Stimulated activated CD4-positive, alpha-beta T cell treated with anti-CD3 and anti-CD28 coated beads, Interleukin-12 subunit alpha, Interleukin-12 subunit beta, amount 100 ng/mL, for 48 hours (primary cell): ENCODE results near the gene SYNE4.

ENCODE experiments used
- DNase-seq, 3 donors: peaks; one replicate each; pipeline ENCODE4 v3.0.0-alpha.2; 2020; ENCODE audit warnings: low read depth in 2 of 3, low spot score in 1 of 3

Gene SYNE4

DNA sequence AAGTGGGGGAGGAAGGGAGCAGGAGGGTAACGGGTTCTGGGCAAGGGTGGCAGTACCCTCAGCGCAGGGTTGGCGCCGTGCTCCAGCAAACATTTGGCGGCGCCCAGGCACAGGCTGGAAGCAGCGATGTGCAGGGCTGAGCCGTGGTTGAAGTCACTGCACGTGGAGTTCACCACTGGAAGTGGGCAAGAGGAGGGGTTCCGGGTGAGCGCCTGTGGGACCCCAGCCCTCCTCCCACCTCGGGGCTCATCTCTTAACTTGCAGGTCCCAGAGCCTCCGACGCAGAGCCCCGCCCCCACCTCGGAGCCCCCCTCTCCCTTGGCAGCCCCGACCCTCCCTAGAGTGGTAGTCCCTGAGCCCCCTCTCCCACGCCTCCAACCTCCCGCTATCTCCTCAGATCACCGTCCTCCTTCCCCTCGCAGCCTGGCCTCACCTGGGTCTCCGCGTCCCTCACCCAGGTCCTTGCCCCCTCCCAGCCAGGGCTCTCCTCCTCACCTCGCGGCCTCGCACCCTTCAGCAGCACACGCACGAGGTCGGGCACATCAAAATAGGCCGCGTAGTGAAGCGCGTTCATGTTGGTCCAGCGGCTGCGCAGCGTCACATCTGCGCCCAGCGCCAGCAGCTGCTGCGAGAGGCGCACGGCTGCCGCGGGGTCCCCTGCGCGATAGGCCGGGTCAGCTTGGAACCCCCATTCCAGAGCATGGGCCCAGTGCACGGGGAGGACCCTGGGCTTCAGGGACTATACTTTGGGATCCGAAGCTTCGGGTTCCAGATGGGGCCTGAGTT, 17.7 kb upstream of the SYNE4 start:
- no peak for DNase-seq

DNA sequence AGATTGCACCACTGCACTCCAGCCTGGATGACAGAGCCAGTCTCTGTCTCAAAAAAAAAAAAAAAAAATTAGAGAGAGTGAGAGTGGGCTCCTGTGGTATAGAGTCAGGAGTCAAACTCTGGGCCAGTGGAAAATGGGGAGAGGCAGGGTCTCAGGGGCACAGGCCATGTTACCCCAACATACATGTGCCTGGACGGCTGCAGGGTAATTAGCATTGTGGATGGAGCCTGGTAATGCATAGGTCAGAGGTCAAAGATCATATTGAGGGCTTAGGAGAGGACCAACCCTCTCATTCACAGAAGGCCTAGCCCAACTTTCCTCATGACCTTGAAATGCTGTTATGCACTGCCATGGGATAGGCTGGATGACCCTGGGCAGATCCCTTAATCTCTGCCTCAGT, 16.9 kb upstream of the SYNE4 start:
- DNase-seq = no peak

DNA sequence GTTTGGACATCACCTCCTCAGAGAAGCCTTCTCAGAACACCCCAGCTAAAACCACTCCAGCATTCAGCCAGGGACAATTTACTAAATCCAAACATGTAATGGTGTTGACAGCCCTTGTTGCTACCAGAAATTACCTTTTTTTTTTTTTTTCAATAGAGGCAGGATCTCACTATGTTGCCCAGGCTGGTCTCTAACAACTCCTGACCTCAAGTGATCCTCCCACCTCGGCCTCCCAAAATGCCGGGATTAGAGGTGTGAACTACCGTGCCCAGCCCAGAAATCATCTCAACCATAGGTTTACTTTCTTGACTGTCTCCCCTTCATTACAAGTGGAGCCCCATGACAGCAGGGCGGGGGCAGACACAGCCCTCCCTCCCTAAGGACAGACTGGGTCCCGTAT, 14.8 kb upstream of the SYNE4 start:
- no peak for DNase-seq

DNA sequence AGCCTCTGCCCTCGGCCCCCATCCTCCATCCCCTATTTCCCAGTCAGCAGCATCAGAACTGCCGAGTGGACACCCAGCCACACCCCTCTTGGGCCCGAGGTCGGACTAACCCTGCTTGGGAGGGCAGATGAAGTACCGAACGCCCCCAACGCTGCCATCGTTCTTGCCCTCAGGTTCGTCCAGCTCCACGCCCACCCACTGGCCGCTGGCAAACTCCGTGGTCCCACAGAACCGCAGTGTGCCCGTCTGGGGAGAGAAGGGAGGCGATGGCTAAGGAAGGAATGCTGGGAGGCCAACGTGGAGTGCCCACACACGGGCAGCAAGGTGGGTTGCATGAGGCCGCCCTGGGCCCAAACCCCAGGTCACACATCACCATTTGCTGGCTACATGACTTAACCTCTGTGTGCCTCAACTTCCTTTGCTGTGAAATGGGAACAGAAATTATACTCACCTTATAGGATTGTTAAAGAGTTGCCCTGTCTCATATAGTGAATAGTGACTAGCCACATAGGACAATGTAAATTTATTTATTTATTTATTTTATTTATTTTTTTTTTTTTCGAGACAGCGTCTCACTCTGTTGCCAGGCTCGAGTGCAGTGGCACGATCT, 10.6 kb upstream of the SYNE4 start:
- DNase-seq = no peak

DNA sequence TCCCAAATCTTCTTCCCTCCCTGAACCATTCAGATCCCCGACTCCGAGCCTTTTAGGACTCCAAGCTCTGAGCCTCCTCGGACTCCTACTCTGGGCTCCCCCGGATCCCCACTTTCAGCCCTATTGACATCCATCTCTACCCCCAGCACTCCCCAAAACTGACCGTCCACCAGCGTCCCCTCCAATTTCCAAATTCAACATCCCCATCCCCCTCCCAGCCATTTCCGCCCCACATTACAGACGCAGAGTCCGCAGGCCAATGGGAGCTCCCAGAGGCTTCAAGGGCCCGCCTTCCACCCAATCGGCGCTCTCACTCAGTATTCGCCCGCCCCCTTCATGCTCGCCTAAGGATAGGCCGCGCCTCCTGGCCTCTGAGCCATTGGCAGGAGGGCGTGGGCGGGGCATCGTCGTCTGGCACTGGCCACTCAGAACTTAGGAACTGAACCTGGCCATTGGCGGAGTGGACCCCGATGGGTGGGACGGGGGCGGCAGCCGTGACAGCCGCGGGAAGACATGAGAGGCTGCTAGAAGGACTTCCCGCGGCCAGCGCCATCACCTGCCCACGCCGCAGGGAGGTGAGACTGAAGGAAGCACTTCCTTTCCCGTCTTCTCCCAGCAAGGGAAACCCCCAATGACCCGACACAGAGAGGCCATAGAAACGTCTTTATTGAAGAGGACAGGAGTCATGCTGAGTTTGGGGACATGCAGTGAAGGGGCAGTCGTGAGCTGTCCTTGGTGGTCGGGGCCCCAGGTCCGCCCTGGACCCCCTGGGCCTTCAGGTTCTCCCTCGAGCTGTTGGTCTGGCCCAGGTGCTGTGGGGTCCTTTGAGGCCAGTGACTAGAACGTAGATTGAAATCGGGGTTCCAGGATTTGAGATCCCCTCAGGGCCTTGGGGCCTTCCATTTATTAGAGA, 5.7 kb upstream of the SYNE4 start, which contains the start of gene ALKBH6:
ALKBH6 (minus strand) TSS at position 202 of the 913 bp plus-strand sequence. CDS start 816 bp downstream, outside the sequence.
- DNase-seq = peak; percentile 99 to 100 (median 100)

DNA sequence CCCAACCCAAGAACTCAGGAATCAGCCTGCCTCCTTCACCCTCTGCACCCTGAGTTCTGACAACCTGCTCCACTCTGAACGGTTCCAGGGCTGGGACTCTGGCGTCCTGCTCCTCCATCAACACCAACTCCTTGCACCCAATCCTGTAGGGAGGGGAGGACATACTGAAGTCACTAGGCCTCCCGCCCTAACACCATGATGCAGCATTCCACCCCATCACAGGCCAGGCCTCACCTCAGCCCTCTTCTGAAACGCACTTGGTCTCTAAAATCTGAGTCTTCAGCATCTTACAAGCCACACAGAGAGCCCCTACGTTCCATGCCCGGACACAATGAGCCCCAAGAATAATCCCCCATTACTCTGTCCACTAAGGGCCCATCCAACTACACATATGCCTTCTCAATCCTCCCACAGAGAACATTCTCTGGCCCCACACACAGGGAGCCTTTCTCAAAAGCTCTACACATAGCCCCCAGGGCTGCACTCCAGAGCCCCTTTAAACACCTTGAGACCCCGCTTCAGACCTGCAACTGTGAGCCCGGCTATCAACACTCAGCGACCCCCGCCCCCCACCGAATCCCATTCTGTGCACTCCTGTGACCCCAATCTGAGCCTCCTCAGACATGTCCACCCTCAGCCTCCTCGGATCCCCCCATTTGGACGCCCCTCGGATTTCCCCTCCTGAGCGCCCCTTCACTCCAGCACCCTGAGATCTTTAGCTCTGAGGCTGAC, 4.8 kb upstream of the SYNE4 start:
- no peak for DNase-seq

DNA sequence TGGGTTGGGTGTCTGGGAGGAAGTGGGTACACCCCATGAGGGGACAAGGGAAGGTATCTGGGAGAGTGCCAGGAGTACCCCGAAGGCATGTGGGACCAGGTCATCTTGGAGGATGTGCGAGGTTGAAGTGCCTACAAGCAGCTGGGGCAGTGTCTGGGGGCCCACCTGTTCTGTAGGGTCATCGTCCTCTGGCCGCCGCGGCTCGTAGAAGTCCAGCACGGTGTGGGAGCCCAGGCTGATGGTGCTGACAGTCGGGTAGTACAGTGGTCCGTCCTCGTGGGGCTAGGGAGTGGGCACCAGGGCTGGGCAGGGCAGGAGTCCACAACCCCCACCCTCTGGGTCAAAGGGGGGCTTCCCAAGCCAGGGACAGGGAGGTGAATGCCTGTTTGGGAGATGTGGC, 1.8 kb upstream of the SYNE4 start:
- no peak for DNase-seq

DNA sequence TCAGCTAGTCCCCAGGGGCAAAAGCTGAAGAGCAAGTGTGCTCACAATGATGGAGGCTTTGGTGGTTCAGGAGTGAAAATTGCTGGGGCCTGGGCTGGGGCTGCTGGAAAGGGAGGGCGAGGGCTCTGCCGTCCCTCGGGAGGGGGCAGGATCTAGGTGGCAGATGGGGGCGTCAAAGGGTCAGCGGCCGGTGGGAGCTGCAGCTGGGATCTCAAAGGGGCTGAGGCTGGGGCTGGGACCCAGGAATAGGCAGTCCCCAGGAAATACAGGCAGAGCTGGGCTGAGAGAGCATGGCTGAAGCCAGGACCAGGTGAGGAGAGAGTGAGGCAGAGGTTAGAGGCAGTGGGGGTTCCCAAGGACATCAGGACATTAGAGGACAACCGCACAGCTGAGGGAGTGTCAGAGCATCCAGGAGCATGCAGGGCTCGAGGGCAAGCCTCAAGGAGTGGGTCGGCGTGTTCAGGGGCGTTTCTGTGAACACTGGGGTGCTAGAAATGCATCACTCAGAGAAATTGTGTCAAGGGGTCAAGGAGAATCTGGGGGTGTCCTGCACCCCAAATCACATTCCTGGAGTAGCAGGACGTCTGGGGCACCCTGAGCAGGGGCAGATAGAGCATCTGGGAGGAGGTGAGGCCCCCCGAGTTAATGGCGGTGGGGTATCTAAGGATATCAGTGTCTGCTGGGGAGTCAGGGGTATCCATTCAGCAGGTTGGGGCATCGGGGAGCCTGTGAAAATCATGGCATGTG, 1.2 kb upstream of the SYNE4 start:
- DNase-seq = no peak

DNA sequence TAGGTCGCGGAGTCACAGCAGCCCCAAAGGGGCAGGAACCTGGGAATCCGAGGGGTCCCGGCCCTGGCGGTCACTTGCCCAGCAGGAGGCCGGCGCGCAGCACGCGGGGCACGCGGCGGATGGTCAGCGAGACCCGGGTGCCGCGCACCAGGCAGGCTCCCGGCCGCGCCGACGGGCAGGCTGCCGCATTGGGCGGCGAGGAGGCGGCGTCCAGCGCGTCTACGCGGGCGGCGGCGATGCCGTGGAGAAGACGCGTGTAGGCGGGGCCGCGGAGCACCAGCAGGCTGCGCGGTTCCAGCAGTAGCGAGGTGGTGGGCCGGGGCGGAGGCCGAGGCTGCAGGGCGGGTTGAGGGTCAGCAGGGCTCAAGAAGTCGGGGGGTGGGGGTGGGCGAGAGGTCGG, 607 bp upstream of the SYNE4 start:
- peak in 1 of 3 donors; percentile 62 for DNase-seq

DNA sequence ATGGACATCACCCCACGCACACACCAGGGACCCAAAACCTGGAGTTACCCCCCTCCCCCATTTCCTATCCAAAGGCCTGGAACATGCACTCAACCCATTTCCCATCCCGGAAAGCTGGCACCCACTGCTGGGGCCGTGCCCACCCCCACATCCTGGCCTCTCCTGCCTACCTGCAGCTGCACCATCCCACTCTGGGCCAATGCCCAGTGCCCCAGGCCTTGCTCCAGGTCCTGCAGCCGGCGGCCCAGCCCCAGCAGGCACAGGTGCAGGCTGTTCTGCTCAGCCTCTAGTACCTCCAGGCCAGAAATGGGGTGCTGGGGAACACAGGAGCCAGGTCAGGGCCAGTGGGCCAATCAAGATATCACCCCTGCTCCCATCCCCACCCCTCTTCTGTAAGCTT, 1.7 kb downstream of the SYNE4 start:
- no peak for DNase-seq

DNA sequence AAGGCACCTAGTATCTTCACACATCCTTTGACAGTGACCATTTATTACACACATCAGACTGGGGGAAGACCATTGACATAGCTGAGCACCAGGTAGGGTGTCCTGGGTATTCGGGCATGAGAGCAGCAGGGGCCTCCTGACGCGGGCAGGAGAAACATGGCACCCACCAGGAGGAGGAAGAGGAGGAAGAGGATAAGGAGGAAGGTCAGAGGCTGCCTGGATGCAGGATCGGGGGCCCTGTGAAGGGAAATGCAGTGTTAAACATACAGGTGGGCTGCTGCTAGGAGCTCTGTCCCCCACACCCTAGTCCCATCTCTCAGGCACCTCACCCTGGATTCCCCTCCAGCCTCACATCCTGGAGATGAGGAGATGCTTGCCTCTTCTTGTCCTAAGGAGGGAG, 5.3 kb downstream of the SYNE4 start:
- DNase-seq = no peak

DNA sequence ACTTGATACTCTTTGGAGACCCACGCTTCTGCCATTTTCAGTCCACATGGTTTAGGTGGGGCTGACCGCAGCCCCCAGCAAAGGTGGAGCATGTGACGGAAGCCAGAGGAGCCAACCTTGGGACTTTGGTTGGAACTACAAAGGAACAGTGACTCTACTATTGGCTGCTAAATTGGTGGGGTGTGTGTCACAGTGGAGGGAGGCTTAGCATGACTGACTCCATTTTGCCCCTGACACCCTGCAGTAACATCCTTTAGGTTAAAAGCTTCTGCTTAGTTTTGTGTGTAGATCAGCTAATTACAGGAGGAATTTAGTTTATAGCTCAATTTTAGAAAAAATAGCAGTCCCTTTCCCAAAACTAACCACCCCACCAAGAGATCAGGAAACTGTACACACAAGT, 7.0 kb downstream of the SYNE4 start:
- no peak for DNase-seq

DNA sequence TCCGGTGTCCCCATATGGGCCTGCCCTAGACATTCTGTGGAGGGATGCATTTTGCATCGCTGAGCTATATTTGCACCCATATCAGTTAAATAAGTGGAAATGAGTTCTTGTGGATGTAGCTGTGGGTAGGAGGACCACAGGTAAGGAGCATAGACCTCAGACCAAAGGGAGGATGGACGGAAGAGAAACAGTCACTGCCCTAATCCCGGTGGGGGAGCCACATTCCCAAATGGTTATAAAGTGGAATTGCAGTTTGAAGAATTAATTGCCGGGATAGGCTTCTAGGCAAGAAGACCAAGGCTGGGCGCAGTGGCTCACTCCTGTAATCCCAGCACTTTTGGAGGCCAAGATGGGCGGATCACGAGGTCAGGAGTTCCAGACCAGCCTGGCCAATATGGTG, 11.8 kb downstream of the SYNE4 start:
- DNase-seq = no peak

DNA sequence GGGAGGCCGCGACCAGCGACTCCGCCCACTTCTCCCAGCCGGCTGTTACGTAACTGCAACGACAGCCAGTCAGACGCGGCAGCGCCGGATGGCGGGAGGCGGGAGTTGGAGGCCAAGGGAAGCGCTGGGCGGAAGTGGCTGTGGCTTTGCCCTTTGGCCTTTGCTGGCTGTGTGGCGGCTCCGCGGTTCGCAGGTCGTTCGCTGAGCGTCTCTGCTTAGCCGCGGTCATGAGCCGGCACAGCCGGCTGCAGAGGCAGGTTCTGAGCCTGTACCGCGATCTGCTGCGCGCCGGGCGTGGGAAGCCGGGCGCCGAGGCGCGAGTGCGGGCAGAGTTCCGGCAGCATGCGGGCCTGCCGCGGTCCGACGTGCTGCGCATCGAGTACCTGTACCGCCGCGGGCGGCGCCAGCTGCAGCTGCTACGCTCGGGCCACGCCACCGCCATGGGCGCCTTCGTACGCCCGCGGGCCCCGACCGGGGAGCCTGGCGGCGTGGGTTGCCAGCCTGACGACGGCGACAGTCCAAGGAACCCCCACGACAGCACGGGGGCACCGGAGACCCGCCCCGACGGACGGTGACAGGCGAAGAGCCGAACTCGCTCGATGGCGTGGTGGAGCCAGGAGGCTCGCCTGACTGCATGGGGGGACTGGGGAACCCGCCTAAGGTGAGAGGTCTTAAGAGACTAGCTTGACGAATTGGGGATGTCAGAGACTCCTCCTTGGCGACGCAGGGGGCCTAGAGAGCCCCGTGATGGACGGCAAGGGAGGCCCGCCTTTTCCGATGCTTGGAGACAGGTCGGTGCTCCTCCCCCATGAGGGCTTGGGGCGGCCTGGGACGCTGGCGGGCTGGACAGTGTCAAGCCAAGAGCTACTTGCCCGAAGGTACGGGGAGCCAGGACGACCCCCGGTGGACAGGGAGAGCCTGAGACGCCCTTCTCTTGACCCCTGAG, 13.3 kb downstream of the SYNE4 start, which contains the start of gene SDHAF1:
SDHAF1 (plus strand) TSS at position 141 of the 946 bp plus-strand sequence; CDS start at position 228, 87 bp downstream.
- peak; percentile 92 to 96 (median 94) for DNase-seq

DNA sequence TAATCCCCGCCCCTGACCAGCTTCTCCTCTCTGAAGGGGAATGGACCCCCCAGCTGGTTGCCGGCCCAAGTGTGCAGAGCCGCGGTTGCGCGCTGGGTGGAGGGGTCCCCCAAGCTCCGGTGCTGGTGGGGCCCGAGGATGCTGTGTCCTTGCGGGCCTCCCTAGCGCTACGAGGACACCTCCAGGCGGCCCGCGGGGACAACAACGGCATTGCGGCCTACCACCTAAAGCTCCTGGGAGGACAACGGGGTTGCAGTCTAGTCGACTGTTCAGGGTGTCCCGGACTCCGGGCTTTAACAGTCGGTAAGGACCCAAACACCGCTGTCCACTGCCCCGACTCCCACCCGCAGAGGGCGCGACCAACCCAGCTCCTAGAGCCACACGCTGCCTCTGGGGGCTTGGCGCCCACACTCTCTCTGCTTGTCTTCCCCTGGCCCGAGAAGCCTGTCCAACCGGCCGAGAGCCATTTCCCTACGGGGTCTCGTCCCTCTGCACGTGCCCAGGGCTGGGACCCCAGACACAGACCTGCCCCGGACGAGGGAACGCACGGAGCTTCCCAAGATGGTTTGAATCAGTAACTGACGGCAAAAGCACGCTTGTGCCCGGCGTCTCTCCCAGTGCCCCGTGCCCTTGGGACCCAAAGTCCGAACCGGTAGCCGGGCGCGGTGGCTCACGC, 14.6 kb downstream of the SYNE4 start:
- no peak for DNase-seq

DNA sequence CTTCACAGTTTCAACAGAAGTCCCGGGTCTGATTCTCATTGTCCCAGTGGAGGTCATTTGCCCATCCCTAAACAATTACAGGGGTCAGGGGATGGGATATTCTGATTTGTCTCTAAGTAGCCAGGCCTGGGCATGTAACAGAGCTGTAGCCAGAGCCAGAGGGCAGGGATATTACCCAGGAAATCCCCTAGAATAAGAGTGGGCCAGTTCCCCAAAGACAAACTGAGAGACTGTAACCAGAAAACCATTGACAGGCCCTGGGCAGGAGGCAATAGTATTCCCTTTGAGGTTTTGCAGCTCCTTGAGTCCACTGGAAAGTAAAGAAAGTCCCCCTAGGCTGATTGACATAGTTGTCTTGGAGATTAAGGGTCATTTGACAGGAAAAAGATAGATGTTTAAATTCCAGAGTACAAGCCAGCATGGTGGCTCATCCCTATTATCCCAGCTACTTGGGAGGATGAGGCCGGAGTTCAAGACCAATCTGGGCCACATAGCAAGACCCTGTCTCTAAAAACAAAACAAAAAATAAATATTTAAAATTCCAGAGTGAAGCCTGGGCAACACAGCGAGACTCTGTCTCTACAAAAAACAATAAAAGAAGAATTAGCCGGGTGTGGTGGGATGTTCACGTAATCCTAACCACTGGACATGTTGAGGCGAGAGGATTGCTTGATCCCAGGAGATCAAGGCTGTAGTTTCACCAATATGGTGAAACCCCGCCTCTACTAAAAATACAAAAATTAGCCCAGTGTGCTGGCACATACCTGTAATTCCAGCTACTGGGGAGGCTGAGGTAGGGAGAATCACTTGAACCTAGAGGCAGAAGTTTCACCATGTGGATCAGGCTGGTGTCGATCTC, 15.5 kb downstream of the SYNE4 start:
- no peak for DNase-seq

DNA sequence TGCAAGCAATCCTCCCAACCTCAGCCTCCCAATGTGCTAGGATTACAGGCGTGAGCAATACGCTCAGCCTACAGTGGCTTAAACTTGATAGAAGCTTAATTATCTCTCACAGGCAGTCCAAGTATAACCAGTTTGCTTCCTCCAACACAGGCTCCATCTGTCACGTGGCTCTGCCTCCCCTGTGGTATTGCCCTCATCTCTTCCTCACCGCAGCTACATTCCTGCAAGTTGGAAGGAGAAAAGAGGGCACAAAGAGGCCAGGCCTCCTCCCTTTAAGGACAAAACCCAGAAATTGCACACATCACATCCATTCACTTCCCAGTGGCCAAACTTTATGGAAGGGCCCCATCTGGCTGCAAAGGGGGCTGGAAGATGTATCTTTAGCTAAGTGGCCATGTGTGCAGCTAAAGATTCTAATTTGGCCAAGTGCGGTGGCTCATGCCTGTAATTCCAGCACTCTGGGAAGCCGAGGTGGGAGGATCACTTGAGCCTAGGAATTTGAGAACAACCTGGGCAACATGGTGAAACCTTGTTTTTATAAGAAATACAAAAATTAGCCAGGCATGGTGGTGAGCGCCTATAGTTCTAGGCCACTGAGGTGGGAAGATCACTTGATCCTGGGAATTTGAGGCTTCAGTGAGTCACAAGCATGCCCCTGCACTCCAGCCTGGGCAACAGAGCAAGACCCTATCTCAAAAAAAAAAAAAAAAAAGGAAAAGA, 16.7 kb downstream of the SYNE4 start:
- no peak for DNase-seq
